GM12878 (cell line): ENCODE measurements around the gene IBA57. TPM values are rescaled to one million over a fixed set of nuclear protein-coding genes. Genes with fewer than 3 reads are reported as not detected.

Source experiments
- BCLAF1 ChIP-seq: fragments of 450-650 bp; IDR thresholded peaks from 2 replicates; pipeline ENCODE4 v1.6.1; 2017; ENCODE audit warnings: antibody characterized with exemption, mild to moderate bottlenecking, moderate library complexity
- CHD2 ChIP-seq: IDR thresholded peaks from 2 replicates; pipeline ENCODE4 v1.6.1; 2011; ENCODE audit warnings: low read depth, low read length, improper control_type of control experiment, borderline replicate concordance
- CHD4 ChIP-seq: fragments of 200-600 bp; sonication (generic); IDR thresholded peaks from 2 replicates; pipeline ENCODE4 v1.6.1; 2016; ENCODE audit warnings: mild to moderate bottlenecking
- ETV6 ChIP-seq, 2 experiments: fragments of 450-650 bp in 1 of 2; IDR thresholded peaks in 1 of 2; conservative IDR thresholded peaks in 1 of 2; 2 replicates each; pipeline ENCODE4 v1.6.1; 2014; ENCODE audit warnings: antibody characterized with exemption in 1 of 2, borderline replicate concordance in 1 of 2, low read depth in 1 of 2, mild to moderate bottlenecking in 1 of 2, moderate library complexity in 1 of 2
- GATAD2B ChIP-seq: fragments of 450-650 bp; conservative IDR thresholded peaks from 2 replicates; pipeline ENCODE4 v1.6.1; 2017; ENCODE audit warnings: low read depth, mild to moderate bottlenecking, moderate library complexity
- HCFC1 ChIP-seq: fragments of 150-350 bp; IDR thresholded peaks from 2 replicates; pipeline ENCODE4 v1.6.1; 2014; ENCODE audit warnings: low read length
- HSF1 ChIP-seq: fragments of 150-350 bp; IDR thresholded peaks from 2 replicates; pipeline ENCODE4 v1.6.1; 2014; ENCODE audit warnings: mild to moderate bottlenecking, low read depth, low read length
- MLLT1 ChIP-seq: fragments of 450-650 bp; IDR thresholded peaks from 2 replicates; pipeline ENCODE4 v1.6.1; 2016; ENCODE audit warnings: mild to moderate bottlenecking
- MXI1 ChIP-seq: fragments of 150-350 bp; IDR thresholded peaks from 2 replicates; pipeline ENCODE4 v1.6.1; 2011; ENCODE audit warnings: low read depth, mild to moderate bottlenecking, inconsistent platforms, low read length, improper control_type of control experiment
- NBN ChIP-seq: fragments of 450-650 bp; IDR thresholded peaks from 2 replicates; pipeline ENCODE4 v1.6.1; 2016
- PKNOX1 ChIP-seq: fragments of 450-650 bp; IDR thresholded peaks from 2 replicates; pipeline ENCODE4 v1.6.1; 2016; ENCODE audit warnings: mild to moderate bottlenecking
- POU2F2 ChIP-seq: IDR thresholded peaks from 3 replicates; pipeline ENCODE4 v1.6.1; 2011; ENCODE audit warnings: low read depth, mild to moderate bottlenecking, low read length, borderline replicate concordance
- RELA ChIP-seq: fragments of 450-650 bp; IDR thresholded peaks from 2 replicates; pipeline ENCODE4 v1.8.0; 2014; ENCODE audit warnings: borderline replicate concordance; ENCODE audit not compliant: partially characterized antibody
- SIX5 ChIP-seq: IDR thresholded peaks from 2 replicates; pipeline ENCODE4 v1.6.1; 2011; ENCODE audit warnings: mild to moderate bottlenecking, low read depth, low read length, moderate library complexity; ENCODE audit not compliant: severe bottlenecking
- SP1 ChIP-seq: IDR thresholded peaks from one replicate; pipeline ENCODE4 v1.6.1; 2011; ENCODE audit warnings: low read depth, low read length
- ZBED1 ChIP-seq: IDR thresholded peaks from 2 replicates; pipeline ENCODE4 v1.6.1; 2016; ENCODE audit warnings: borderline replicate concordance
- ZBTB4 ChIP-seq: fragments of 450-650 bp; formaldehyde crosslinking; IDR thresholded peaks from 2 replicates; pipeline ENCODE4 v1.4.0; 2022; ENCODE audit warnings: mild to moderate bottlenecking, moderate library complexity
- ZNF24 ChIP-seq: fragments of 450-650 bp; IDR thresholded peaks from 2 replicates; pipeline ENCODE4 v1.6.1; 2017; ENCODE audit warnings: antibody characterized with exemption, mild to moderate bottlenecking
- ZNF384 ChIP-seq: IDR thresholded peaks from 2 replicates; pipeline ENCODE4 v1.6.1; 2012; ENCODE audit warnings: low read depth, mild to moderate bottlenecking, low read length, improper control_type of control experiment, borderline replicate concordance
- polyA plus RNA-seq, 11 experiments: library from polyadenylated mRNA; depleted of rRNA in 4 of 11; unstranded in 6 of 11; stranded (reverse) in 5 of 11; fragments of >200 nt; fragmentation: Nextera tagmentation in 4 of 11; fragmentation: Illumina TruSeq in 1 of 11; extraction: Ambion mirVana in 4 of 11; extraction: Trizol in 1 of 11; gene quantifications; 1 replicate in 1 of 11; 2 replicates in 10 of 11; pipeline versions ENCODE4 v1.2.1 to v1.2.3, GENCODE V29; 2011 to 2016; ENCODE audit warnings: inconsistent platforms in 2 of 11, missing spikeins in 2 of 11, low read depth in 1 of 11
- total RNA-seq, 4 experiments: library from RNA; depleted of rRNA in 3 of 4; stranded (reverse); fragments of >200 nt in 3 of 4; fragmentation: Illumina TruSeq in 1 of 4; extraction: Trizol in 1 of 4; gene quantifications; 2 replicates each; pipeline versions ENCODE4 v1.2.1 to v1.2.3, GENCODE V29; 2013 to 2021

The IBA57 gene
- total and polyA plus RNA-seq, 10 of the 15 experiments (the other 5 are each of a cell fraction or from before 2014, with no cell fraction given), result 0.51 to 8.6 (median 3.7) TPM

- TF ChIP-seq BCLAF1 (peak; percentile 69; the same call in 1 of the 2 replicates), POU2F2 (peak; percentile 84), CHD2 (peak; percentile 69; the same call in 1 of the 2 replicates), HSF1 (no peak), ZNF384 (no peak), ZBTB4 (CRISPR knock-in tag) (peak; percentile 92), CHD4 (no peak), PKNOX1 (peak; percentile 86), RELA (peak; percentile 89), MLLT1 (no peak), ZBED1 (0 out of 2 replicates have a peak, but pooled peaks have one; percentile 23), MXI1 (no peak; the same call in 1 of the 2 replicates), HCFC1 (peak; percentile 68), SIX5 (no peak), ZNF24 (peak; percentile 80), NBN (peak; percentile 98), ETV6 (conservative IDR thresholded peaks at IDR 0.05 in 1 of 2, IDR thresholded peaks at IDR 0.05 in 1 of 2; ENCODE audit: borderline replicate concordance in 1 of 2, low read depth in 1 of 2) (0 out of 4 replicates have a peak, but pooled peaks have one; percentile 24 to 50), SP1 (peak; percentile 75), GATAD2B (peak; percentile 100)
Measured at GRCh38 chr1:228165372-228166169, at the start of gene IBA57 (continued).
